NCI-H2227 (cell line): ENCODE data around the gene TSHR.
A peak's percentile ranks its signal among the peaks of the same experiment; 100 is the strongest.
"Not testable (repeated sequence)": the region's sequence is repeated elsewhere in the genome, so short reads cannot be mapped to it uniquely, and the experiment has no call there.

Experiments
- DNase-seq: peaks from one replicate; lab custom pipeline; 2025; ENCODE audit not compliant: unreplicated experiment; lab: John Stamatoyannopoulos, UW

Gene TSHR

GRCh38 chr14:80955416-80955941, at the start of gene TSHR:
TSS of gene TSHR (plus strand) at chr14:80955621. CDS start at chr14:80955681, 60 bp downstream.
- DNase-seq, result no peak

- DNase-seq, result no peak
Measured at GRCh38 chr14:80906336-80906735, 49.1 kb upstream of the TSHR start.

GRCh38 chr14:80906946-80907345, 48.5 kb upstream of the TSHR start:
- DNase-seq, result no peak

- not testable (repeated sequence) for DNase-seq
Measured at GRCh38 chr14:80912013-80912412, 43.4 kb upstream of the TSHR start.

- no peak for DNase-seq
Measured at GRCh38 chr14:80919622-80920021, 35.8 kb upstream of the TSHR start.

- DNase-seq, result no peak
Measured at GRCh38 chr14:80923368-80923767, 32.1 kb upstream of the TSHR start.

- DNase-seq, result no peak
Measured at GRCh38 chr14:80924365-80925103, 30.9 kb upstream of the TSHR start.

GRCh38 chr14:80926397-80927082, 28.9 kb upstream of the TSHR start:
- no peak for DNase-seq

GRCh38 chr14:80927083-80927989, 28.1 kb upstream of the TSHR start:
- DNase-seq, result no peak

GRCh38 chr14:80930095-80930494, 25.3 kb upstream of the TSHR start:
- DNase-seq, result no peak

- DNase-seq, result no peak
Measured at GRCh38 chr14:80930836-80931389, 24.5 kb upstream of the TSHR start.

GRCh38 chr14:80933282-80933681, 22.1 kb upstream of the TSHR start:
- peak; percentile 6 for DNase-seq

- no peak for DNase-seq
Measured at GRCh38 chr14:80933686-80934085, 21.7 kb upstream of the TSHR start.

- no peak for DNase-seq
Measured at GRCh38 chr14:80940146-80940545, 15.3 kb upstream of the TSHR start.

GRCh38 chr14:80941241-80942185, 13.9 kb upstream of the TSHR start, which contains the start of gene CEP128:
TSS of gene CEP128 (minus strand) at chr14:80941738.
- DNase-seq, result peak; percentile 95

- DNase-seq, result no peak
Measured at GRCh38 chr14:80942191-80942600, 13.2 kb upstream of the TSHR start.

GRCh38 chr14:80944861-80945617, 10.4 kb upstream of the TSHR start:
- DNase-seq, result no peak

GRCh38 chr14:80946187-80946586, 9.2 kb upstream of the TSHR start:
- DNase-seq, result no peak

GRCh38 chr14:80946797-80947196, 8.6 kb upstream of the TSHR start:
- no peak for DNase-seq
